Endodermal cell (in vitro differentiated cells): ENCODE data around the gene SYTL4. TPM values are rescaled to one million over a fixed set of nuclear protein-coding genes. Genes with fewer than 3 reads are reported as not detected.

Source experiments
- DNase-seq: peaks from one replicate; pipeline ENCODE4 v3.0.0-alpha.2; 2017
- H3K27ac ChIP-seq: 2 replicates; pipeline ENCODE4 v1.5.1; 2013; ENCODE audit warnings: mild to moderate bottlenecking, low read depth, low read length, moderate library complexity
- H3K27me3 ChIP-seq: 2 replicates; pipeline ENCODE4 v1.6.1; 2013; ENCODE audit warnings: mild to moderate bottlenecking, low read length, moderate library complexity; ENCODE audit not compliant: insufficient read depth, control insufficient read depth, poor library complexity, severe bottlenecking
- H3K36me3 ChIP-seq: 2 replicates; pipeline ENCODE4 v1.7.0; 2013; ENCODE audit warnings: mild to moderate bottlenecking, low read length, moderate library complexity; ENCODE audit not compliant: control insufficient read depth, insufficient read depth
- H3K4me1 ChIP-seq: one replicate; pipeline ENCODE4 v1.7.0; 2013; ENCODE audit warnings: low read length; ENCODE audit not compliant: control insufficient read depth, insufficient read depth
- H3K4me3 ChIP-seq: 2 replicates; pipeline ENCODE4 v1.5.1; 2013; ENCODE audit warnings: mild to moderate bottlenecking, low read length, moderate library complexity
- H3K9ac ChIP-seq: 2 replicates; pipeline ENCODE4 v1.6.1; 2013; ENCODE audit warnings: mild to moderate bottlenecking, low read length, moderate library complexity; ENCODE audit not compliant: poor library complexity, severe bottlenecking; ENCODE audit errors: extremely low read depth
- H3K9me3 ChIP-seq: 2 replicates; pipeline ENCODE4 v1.6.1; 2013; ENCODE audit warnings: mild to moderate bottlenecking, low read length, moderate library complexity; ENCODE audit not compliant: control insufficient read depth
- H3K27ac Mint-ChIP-seq: 2 replicates; pipeline ENCODE4 v1.8.0; 2020; ENCODE audit warnings: mixed read lengths
- H3K27me3 Mint-ChIP-seq: 2 replicates; pipeline ENCODE4 v1.8.0; 2021; ENCODE audit warnings: mild to moderate bottlenecking, mixed read lengths; ENCODE audit not compliant: insufficient read depth
- H3K36me3 Mint-ChIP-seq: 2 replicates; pipeline ENCODE4 v1.8.0; 2020; ENCODE audit warnings: low read depth, mixed read lengths
- H3K4me1 Mint-ChIP-seq: 2 replicates; pipeline ENCODE4 v1.8.0; 2020; ENCODE audit warnings: mixed read lengths
- H3K4me3 Mint-ChIP-seq: 2 replicates; pipeline ENCODE4 v1.8.0; 2020; ENCODE audit warnings: mild to moderate bottlenecking, moderate library complexity, mixed read lengths
- H3K9me3 Mint-ChIP-seq: 2 replicates; pipeline ENCODE4 v1.8.0; 2020; ENCODE audit warnings: mild to moderate bottlenecking, mixed read lengths
- WGBS, 2 experiments: methylation state at CpG; one replicate each; pipeline versions ENCODE4 v1.1.5 to v1.1.7; 2013; ENCODE audit warnings: missing lambda C conversion rate in 2 of 2, mixed read lengths in 1 of 2; ENCODE audit not compliant: insufficient coverage in 1 of 2, insufficient read length in 1 of 2; 5-methylcytosine and 5-hydroxymethylcytosine counted together
- total RNA-seq, 2 donors: library from RNA; stranded (reverse); fragmentation: NEBNext Ultra II Directional in 1 of 2; extraction: Animal tissue kit (Norgen Biotek cat#: 25700) in 1 of 2; gene quantifications; 2 replicates in 1 of 2; 3 replicates in 1 of 2; pipeline ENCODE4 v1.2.1, GENCODE V29; 2021
- TF ChIP-seq, protein P1 (sequence below): fragments of 200-600 bp; sonication (generic); conservative IDR thresholded peaks from 2 replicates; pipeline ENCODE4 v1.5.0; 2021; ENCODE audit warnings: antibody characterized with exemption, mild to moderate bottlenecking

Gene SYTL4
- total RNA-seq, 2 donors from 2014 or later, result 0.24 TPM; not detected in 1

DNA sequence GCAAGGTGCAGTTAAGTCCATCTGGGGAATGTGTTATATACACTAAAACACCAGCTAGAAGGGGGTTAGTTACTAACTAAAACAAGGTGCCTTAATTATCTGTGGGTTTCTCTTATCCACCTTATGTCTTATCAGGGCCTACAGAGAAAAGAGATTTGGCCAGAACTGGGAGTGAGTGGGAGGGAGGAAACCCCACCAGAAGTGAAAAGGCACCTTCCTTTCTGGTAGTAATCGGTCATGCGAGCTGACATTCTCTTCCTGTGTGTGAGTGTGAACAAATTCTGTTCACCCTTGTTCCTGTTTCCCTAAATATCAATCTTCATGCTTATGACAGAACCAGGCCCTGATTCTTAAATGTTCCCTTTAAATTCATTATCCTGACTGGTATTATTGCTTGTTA is 44.4 kb downstream of the SYTL4 start:
- H3K27ac Mint-ChIP-seq, result no peak overlapping the region
- DNase-seq, result no peak
- H3K4me1 Mint-ChIP-seq, result peaks cover 8% of the 10 kb centered on the region
- no peaks in the 10 kb centered on the region for H3K27me3 Mint-ChIP-seq
- H3K4me1 ChIP-seq, result no peaks in the 10 kb centered on the region
- WGBS, 2 experiments, result no CpG with 5 or more reads among the region's 2 CpGs
- peaks cover 17% of the 10 kb centered on the region for H3K9me3 Mint-ChIP-seq
- H3K27ac ChIP-seq, result no peak overlapping the region
- H3K27me3 ChIP-seq, result no peaks in the 10 kb centered on the region
- no peak overlapping the region for H3K4me3 ChIP-seq
- no peaks in the 10 kb centered on the region for H3K36me3 ChIP-seq
- no peak overlapping the region for H3K4me3 Mint-ChIP-seq
- no peak overlapping the region for H3K9ac ChIP-seq
- no peaks in the 10 kb centered on the region for H3K36me3 Mint-ChIP-seq
- no peaks in the 10 kb centered on the region for H3K9me3 ChIP-seq
- TF ChIP-seq, protein P1, sequence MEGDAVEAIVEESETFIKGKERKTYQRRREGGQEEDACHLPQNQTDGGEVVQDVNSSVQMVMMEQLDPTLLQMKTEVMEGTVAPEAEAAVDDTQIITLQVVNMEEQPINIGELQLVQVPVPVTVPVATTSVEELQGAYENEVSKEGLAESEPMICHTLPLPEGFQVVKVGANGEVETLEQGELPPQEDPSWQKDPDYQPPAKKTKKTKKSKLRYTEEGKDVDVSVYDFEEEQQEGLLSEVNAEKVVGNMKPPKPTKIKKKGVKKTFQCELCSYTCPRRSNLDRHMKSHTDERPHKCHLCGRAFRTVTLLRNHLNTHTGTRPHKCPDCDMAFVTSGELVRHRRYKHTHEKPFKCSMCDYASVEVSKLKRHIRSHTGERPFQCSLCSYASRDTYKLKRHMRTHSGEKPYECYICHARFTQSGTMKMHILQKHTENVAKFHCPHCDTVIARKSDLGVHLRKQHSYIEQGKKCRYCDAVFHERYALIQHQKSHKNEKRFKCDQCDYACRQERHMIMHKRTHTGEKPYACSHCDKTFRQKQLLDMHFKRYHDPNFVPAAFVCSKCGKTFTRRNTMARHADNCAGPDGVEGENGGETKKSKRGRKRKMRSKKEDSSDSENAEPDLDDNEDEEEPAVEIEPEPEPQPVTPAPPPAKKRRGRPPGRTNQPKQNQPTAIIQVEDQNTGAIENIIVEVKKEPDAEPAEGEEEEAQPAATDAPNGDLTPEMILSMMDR, result no peak

DNA sequence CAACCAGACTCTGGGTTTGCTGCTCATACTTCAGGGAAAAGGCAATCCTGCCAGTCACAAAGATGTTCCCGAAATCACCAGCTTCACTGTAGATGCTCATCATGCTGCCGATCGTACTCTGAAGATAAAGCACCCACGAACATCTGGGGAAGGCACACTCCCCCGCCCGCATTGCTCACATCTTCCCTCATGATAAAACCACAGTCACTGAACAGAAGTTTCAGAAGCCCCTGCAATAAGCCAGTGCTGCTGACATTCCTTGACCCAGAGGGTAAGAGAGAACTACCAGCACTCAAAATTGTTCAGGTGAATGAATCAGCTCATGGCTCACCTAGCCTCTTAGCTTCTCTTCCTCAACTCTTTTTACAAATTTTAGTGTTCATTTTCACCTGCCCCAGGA is 44.8 kb downstream of the SYTL4 start:
- Histone ChIP-seq H3K9ac (no peak overlapping the region), H3K27me3 (no peaks in the 10 kb centered on the region), H3K4me3 (no peak overlapping the region), H3K36me3 (no peaks in the 10 kb centered on the region), H3K27ac (no peak overlapping the region), H3K9me3 (no peaks in the 10 kb centered on the region), H3K4me1 (no peaks in the 10 kb centered on the region)
- TF ChIP-seq, protein P1, result no peak
- Mint-ChIP-seq H3K4me1 (peaks cover 8% of the 10 kb centered on the region), H3K4me3 (no peak overlapping the region), H3K27me3 (no peaks in the 10 kb centered on the region), H3K9me3 (peaks cover 16% of the 10 kb centered on the region), H3K36me3 (no peaks in the 10 kb centered on the region), H3K27ac (no peak overlapping the region)
- WGBS, 2 experiments, result 92% methylated on average over 6 of the region's 6 CpGs; no CpG with 5 or more reads in 1 of the 2 experiments
- DNase-seq, result no peak

DNA sequence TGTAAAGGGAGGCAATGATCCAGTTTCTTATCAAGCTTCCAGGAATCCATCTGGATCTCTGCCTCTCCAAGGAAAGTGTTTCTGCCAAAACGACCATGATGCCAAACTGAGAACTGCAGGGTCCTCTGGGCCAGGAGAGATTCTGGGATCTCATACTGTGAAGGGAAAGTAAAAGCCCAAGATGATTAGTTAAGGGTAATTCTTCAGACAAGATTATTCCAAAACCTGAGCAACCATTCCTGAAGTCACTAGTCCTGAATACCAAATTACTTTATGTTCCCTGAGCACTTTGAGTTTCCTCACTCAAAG is 46.0 kb downstream of the SYTL4 start:
- Histone ChIP-seq H3K9ac (no peak overlapping the region), H3K9me3 (no peaks in the 10 kb centered on the region), H3K36me3 (no peaks in the 10 kb centered on the region), H3K4me1 (no peaks in the 10 kb centered on the region), H3K27me3 (no peaks in the 10 kb centered on the region), H3K4me3 (no peak overlapping the region), H3K27ac (no peak overlapping the region)
- no peak overlapping the region for H3K4me3 Mint-ChIP-seq
- peaks cover 12% of the 10 kb centered on the region for H3K9me3 Mint-ChIP-seq
- H3K4me1 Mint-ChIP-seq, result peaks cover 8% of the 10 kb centered on the region
- H3K27me3 Mint-ChIP-seq, result no peaks in the 10 kb centered on the region
- H3K36me3 Mint-ChIP-seq, result no peaks in the 10 kb centered on the region
- 11% methylated on average over 1 of the region's 1 CpG; no CpG with 5 or more reads in 1 of the 2 experiments for WGBS, 2 experiments
- no peak overlapping the region for H3K27ac Mint-ChIP-seq
- TF ChIP-seq, protein P1, result peak; percentile 0
- DNase-seq, result no peak
